ENCODE measurements around the gene NRDC. TPM values are rescaled to one million over a fixed set of nuclear protein-coding genes. Genes with fewer than 3 reads are reported as not detected.

Gene NRDC
- total and polyA plus RNA-seq, 7 donors = 34.4 to 91.4 (median 71.0) TPM

DNA sequence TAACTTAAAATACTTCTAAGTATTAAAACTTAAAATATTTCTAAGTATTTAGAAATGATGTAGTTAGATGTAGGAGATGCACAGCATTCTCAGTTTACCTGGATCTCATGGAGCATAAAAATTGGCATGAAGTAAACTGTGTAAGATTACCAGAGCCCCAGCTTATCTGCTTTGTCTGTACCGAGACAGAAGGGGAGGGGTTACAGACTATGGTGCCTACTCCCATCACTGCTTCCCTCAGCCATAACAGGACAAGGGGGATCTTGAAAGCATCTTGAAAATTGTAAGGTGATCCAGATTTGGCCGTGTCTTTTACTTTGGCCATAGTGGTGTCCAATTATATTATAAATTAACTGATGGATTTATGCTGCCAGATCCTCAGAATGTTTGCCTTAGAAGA lies 18.8 kb downstream of the NRDC start:
- Histone ChIP-seq H3K27ac (no peak overlapping the region), H3K9me3 (no peaks in the 10 kb centered on the region), H3K36me3 (no peaks in the 10 kb centered on the region), H3K4me3 (no peak overlapping the region), H3K4me1 (no peaks in the 10 kb centered on the region), H3K27me3 (no peaks in the 10 kb centered on the region)
- intact Hi-C loops (cut with DNase I) = no loop called here
- no peak for TF ChIP-seq POLR2AphosphoS5 (IDR thresholded peaks at IDR 0.05)
- TF ChIP-seq POLR2A (IDR thresholded peaks at IDR 0.05) = no peak
- no peak for TF ChIP-seq EP300 (IDR thresholded peaks at IDR 0.05)
- TF ChIP-seq, protein P1, sequence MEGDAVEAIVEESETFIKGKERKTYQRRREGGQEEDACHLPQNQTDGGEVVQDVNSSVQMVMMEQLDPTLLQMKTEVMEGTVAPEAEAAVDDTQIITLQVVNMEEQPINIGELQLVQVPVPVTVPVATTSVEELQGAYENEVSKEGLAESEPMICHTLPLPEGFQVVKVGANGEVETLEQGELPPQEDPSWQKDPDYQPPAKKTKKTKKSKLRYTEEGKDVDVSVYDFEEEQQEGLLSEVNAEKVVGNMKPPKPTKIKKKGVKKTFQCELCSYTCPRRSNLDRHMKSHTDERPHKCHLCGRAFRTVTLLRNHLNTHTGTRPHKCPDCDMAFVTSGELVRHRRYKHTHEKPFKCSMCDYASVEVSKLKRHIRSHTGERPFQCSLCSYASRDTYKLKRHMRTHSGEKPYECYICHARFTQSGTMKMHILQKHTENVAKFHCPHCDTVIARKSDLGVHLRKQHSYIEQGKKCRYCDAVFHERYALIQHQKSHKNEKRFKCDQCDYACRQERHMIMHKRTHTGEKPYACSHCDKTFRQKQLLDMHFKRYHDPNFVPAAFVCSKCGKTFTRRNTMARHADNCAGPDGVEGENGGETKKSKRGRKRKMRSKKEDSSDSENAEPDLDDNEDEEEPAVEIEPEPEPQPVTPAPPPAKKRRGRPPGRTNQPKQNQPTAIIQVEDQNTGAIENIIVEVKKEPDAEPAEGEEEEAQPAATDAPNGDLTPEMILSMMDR (IDR thresholded peaks at IDR 0.05) = no peak
- no peak for DNase-seq
- WGBS, 2 donors = 87 to 89% methylated on average over 2 of the region's 2 CpGs

- DNase-seq = no peak
Observed at GRCh38 chr1:51859333-51859732, 19.2 kb downstream of the NRDC start.

GRCh38 chr1:51858892-51859291 lies 19.6 kb downstream of the NRDC start:
- 92 to 94% methylated on average over 1 of the region's 1 CpG for WGBS, 2 donors
- no peak overlapping the region for H3K4me3 ChIP-seq
- TF ChIP-seq EP300 (IDR thresholded peaks at IDR 0.05) (no peak), POLR2AphosphoS5 (IDR thresholded peaks at IDR 0.05) (no peak)
- no peak for DNase-seq
- H3K27ac ChIP-seq = no peak overlapping the region
- no peaks in the 10 kb centered on the region for H3K4me1 ChIP-seq
- H3K36me3 ChIP-seq = no peaks in the 10 kb centered on the region
- no peaks in the 10 kb centered on the region for H3K27me3 ChIP-seq
- intact Hi-C loops (cut with DNase I) = no loop called here
- H3K9me3 ChIP-seq = no peaks in the 10 kb centered on the region

More at GRCh38 chr1:51859333-51859732, 19.2 kb downstream of the NRDC start:
- H3K9me3 ChIP-seq = no peaks in the 10 kb centered on the region
- WGBS, 2 donors = 94 to 97% methylated on average over 2 of the region's 2 CpGs
- no peak overlapping the region for H3K27ac ChIP-seq
- H3K4me3 ChIP-seq = no peak overlapping the region
- no peak for TF ChIP-seq POLR2A (IDR thresholded peaks at IDR 0.05)
- no peak for TF ChIP-seq POLR2AphosphoS5 (IDR thresholded peaks at IDR 0.05)
- no peak for TF ChIP-seq EP300 (IDR thresholded peaks at IDR 0.05)
- TF ChIP-seq, protein P1 (IDR thresholded peaks at IDR 0.05) = no peak
- H3K27me3 ChIP-seq = no peaks in the 10 kb centered on the region
- intact Hi-C loops (cut with DNase I) = no loop called here
- no peaks in the 10 kb centered on the region for H3K4me1 ChIP-seq
- H3K36me3 ChIP-seq = no peaks in the 10 kb centered on the region

DNA sequence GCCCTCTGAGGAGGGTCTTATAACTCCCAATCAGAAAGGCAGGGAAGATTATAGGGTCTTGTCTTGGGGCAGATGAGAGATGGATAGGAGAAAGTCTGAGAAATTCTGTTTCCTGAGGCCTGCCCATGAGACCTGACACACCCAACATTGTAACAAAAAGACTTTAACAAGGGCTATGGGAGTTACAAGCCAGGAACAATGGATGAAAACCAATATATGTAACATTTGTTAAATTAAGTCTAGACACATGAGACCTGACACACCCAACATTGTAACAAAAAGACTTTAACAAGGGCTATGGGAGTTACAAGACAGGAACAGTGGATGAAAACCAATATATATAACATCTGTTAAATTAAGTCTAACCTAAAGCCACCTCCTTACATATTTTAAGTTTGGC lies 21.8 kb downstream of the NRDC start:
- H3K36me3 ChIP-seq = no peaks in the 10 kb centered on the region
- no peak for DNase-seq
- H3K27ac ChIP-seq = no peak overlapping the region
- no peaks in the 10 kb centered on the region for H3K27me3 ChIP-seq
- H3K4me1 ChIP-seq = no peaks in the 10 kb centered on the region
- H3K9me3 ChIP-seq = no peaks in the 10 kb centered on the region
- intact Hi-C loops (cut with DNase I) = no loop called here
- H3K4me3 ChIP-seq = no peak overlapping the region
- TF ChIP-seq POLR2A (IDR thresholded peaks at IDR 0.05) (no peak), POLR2AphosphoS5 (IDR thresholded peaks at IDR 0.05) (no peak), EP300 (IDR thresholded peaks at IDR 0.05) (no peak)
- TF ChIP-seq, protein P1 (IDR thresholded peaks at IDR 0.05) = no peak

DNA sequence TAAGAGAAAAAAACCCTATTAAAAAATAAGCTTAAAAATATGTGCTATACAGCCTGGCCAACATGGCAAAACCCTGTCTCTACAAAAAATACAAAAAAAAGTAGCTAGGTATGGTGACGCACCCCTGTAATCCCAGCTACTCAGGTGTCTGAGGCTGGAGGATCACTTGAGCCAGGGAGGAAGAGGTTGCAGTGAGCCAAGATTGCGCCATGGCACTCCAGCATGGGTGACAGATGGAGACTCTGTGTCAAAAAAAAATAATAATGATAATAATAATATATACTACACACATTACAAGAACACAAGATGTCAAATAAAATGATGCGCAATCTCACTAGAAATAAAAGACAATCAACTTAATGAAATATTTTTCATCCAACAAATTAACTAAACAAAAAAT lies 22.9 kb downstream of the NRDC start:
- H3K27ac ChIP-seq = no peak overlapping the region
- no peaks in the 10 kb centered on the region for H3K9me3 ChIP-seq
- no peak for TF ChIP-seq POLR2AphosphoS5 (IDR thresholded peaks at IDR 0.05)
- TF ChIP-seq, protein P1 (IDR thresholded peaks at IDR 0.05) = no peak
- TF ChIP-seq EP300 (IDR thresholded peaks at IDR 0.05) = no peak
- TF ChIP-seq POLR2A (IDR thresholded peaks at IDR 0.05) = no peak
- no peaks in the 10 kb centered on the region for H3K27me3 ChIP-seq
- no peak for DNase-seq
- H3K4me1 ChIP-seq = peaks cover 0 to 8% (median 7%) of the 10 kb centered on the region in 4 donors
- no peak overlapping the region for H3K4me3 ChIP-seq
- whole genome bisulfite sequencing, 2 donors = 97 to 98% methylated on average over 3 of the region's 3 CpGs
- intact Hi-C loops (cut with DNase I) = no loop called here
- H3K36me3 ChIP-seq = no peaks in the 10 kb centered on the region

Measured in sigmoid colon (tissue), 7 donors.